Neural cell (in vitro differentiated cells): ENCODE measurements around the gene MPL.

Experiments
- CTCF ChIP-seq: fragments of 450-650 bp; IDR thresholded peaks from 2 replicates; pipeline ENCODE4 v1.5.1; 2014; ENCODE audit warnings: antibody characterized with exemption, mild to moderate bottlenecking, moderate library complexity; ENCODE audit not compliant: poor library complexity, severe bottlenecking
- EP300 ChIP-seq: fragments of 450-650 bp; conservative IDR thresholded peaks from 2 replicates; pipeline ENCODE4 v1.6.1; 2014; ENCODE audit warnings: antibody characterized with exemption, mild to moderate bottlenecking, moderate library complexity; ENCODE audit not compliant: poor library complexity, severe bottlenecking
- EZH2 ChIP-seq: fragments of 200-600, 300-800 bp; shearing (Covaris generic), sonication (generic); IDR thresholded peaks from 2 replicates; pipeline ENCODE4 v1.6.1; 2014; ENCODE audit warnings: antibody characterized with exemption, low read length, borderline replicate concordance, mild to moderate bottlenecking; ENCODE audit not compliant: insufficient read depth, poor library complexity, severe bottlenecking
- POLR2AphosphoS5 ChIP-seq: IDR thresholded peaks from 2 replicates; pipeline ENCODE4 v1.6.1; 2012
- RAD21 ChIP-seq: fragments of 450-650 bp; conservative IDR thresholded peaks from 2 replicates; pipeline ENCODE4 v1.6.1; 2014; ENCODE audit warnings: antibody characterized with exemption, mild to moderate bottlenecking, moderate library complexity
- SMC3 ChIP-seq: fragments of 450-650 bp; conservative IDR thresholded peaks from 2 replicates; pipeline ENCODE4 v1.6.1; 2014; ENCODE audit warnings: antibody characterized with exemption, mild to moderate bottlenecking, moderate library complexity; ENCODE audit not compliant: poor library complexity
- TAF1 ChIP-seq: IDR thresholded peaks from 2 replicates; pipeline ENCODE4 v1.6.1; 2012; ENCODE audit warnings: low read depth

DNA sequence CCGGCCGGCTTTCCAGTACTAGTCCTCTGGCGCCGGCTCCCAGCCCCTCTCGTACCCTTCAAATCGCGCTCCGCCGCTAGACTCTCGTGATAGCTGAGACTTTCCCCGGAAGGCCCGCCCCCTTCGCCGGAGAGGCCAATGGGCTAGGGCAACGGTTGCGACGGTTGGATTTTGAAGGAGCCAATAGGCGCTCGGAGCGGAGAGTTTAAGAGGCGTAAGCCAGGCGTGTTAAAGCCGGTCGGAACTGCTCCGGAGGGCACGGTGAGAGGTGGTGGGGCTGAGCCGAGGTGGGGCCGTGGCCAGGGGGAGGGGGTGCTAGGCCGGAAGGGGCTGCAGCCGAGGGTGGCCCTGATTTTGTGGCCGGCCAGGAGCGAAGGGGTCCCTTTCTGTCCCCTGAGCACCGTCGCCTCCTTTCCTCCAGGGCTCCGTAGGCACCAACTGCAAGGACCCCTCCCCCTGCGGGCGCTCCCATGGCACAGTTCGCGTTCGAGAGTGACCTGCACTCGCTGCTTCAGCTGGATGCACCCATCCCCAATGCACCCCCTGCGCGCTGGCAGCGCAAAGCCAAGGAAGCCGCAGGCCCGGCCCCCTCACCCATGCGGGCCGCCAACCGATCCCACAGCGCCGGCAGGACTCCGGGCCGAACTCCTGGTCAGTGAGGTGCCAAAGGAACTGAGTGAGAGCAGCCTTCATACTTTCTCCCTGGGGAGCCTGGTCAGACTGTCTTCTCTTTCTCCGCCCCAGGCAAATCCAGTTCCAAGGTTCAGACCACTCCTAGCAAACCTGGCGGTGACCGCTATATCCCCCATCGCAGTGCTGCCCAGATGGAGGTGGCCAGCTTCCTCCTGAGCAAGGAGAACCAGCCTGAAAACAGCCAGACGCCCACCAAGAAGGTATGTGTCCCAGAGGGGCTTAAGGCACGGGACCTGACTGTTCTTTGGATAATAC, 21.4 kb downstream of the MPL start, which contains the start of gene CDC20:
- TF ChIP-seq CTCF (no peak), RAD21 (no peak), EP300 (no peak), SMC3 (no peak), POLR2AphosphoS5 (no peak), TAF1 (peak; percentile 56), EZH2 (no peak)
